Measurements from ENCODE around the gene SMARCC2.

Gene SMARCC2

DNA sequence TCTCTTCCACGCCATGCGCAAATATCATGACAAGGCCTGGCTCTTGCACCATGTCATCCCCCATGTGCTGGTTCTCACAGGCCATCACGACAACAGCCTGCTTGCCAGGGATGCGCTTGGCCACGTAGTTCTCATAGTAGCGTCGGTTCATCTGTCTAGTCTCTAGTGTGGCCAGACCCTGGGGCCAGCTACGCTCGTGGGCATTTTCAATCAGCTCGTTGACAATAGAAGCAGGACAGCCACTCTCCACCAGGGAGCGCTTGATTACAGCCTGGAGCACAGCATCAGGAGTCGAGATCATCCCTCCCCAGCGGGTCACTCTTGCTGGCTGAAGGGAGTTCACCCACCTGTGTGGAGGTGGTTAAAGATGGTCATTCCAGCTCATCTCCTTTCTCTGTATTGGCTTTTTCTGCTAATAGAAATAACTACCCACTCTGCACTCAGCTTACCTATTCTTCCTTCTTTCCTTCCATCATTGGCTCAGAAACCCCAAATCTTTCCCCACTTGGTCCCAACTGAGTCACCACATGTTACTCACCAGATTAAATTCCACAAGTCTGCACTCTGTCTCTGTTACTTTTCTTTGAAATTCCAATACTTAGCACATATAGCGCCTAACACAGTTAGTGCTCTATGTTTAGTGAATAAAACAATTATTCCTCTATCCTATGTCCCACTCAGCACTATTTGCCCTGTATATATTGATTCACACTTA lies 17.3 kb upstream of the SMARCC2 start:
- no peaks in the 10 kb centered on the region for H3K27me3 Mint-ChIP-seq (ENCODE audit: low read depth)
- H3K4me1 Mint-ChIP-seq, result no peaks in the 10 kb centered on the region
- H3K27ac Mint-ChIP-seq, result no peak overlapping the region
- no peak overlapping the region for H3K4me3 Mint-ChIP-seq
- peaks cover 61% of the 10 kb centered on the region for H3K36me3 Mint-ChIP-seq (ENCODE audit: low read depth)
- no peaks in the 10 kb centered on the region for H3K9me3 Mint-ChIP-seq
- peak; percentile 35 to 61 (median 46) for TF ChIP-seq CTCF (IDR thresholded peaks at IDR 0.05; ENCODE audit: unreplicated experiment in 3 of 3)

DNA sequence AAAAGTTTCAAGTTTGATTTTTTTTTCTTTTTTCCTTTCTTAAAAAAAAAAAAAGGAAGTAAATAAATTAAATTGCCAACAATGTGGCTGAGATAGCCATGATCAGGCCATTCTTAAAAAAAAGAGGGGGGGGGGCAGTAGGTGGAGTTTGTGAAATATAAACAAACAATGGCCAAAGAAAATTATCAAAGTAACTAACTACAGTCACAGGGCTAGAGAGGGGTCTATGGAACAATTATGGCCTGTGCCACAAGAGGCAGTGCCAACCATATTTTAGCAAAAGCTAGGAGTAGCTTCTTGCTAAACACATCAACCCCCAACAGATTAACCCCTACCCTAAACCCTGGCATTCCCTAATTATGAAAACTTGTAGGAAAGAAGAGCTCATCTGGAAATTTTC lies 16.2 kb upstream of the SMARCC2 start:
- peaks cover 53% of the 10 kb centered on the region for H3K36me3 Mint-ChIP-seq (ENCODE audit: low read depth)
- no peaks in the 10 kb centered on the region for H3K4me1 Mint-ChIP-seq
- no peaks in the 10 kb centered on the region for H3K9me3 Mint-ChIP-seq
- no peak overlapping the region for H3K27ac Mint-ChIP-seq
- TF ChIP-seq CTCF (IDR thresholded peaks at IDR 0.05; ENCODE audit: unreplicated experiment in 3 of 3), result no peak
- no peaks in the 10 kb centered on the region for H3K27me3 Mint-ChIP-seq (ENCODE audit: low read depth)
- no peak overlapping the region for H3K4me3 Mint-ChIP-seq

GRCh38 chr12:56204275-56204674 lies 15.0 kb upstream of the SMARCC2 start:
- TF ChIP-seq CTCF (IDR thresholded peaks at IDR 0.05; ENCODE audit: unreplicated experiment in 3 of 3), result no peak
- H3K4me1 Mint-ChIP-seq, result no peaks in the 10 kb centered on the region

DNA sequence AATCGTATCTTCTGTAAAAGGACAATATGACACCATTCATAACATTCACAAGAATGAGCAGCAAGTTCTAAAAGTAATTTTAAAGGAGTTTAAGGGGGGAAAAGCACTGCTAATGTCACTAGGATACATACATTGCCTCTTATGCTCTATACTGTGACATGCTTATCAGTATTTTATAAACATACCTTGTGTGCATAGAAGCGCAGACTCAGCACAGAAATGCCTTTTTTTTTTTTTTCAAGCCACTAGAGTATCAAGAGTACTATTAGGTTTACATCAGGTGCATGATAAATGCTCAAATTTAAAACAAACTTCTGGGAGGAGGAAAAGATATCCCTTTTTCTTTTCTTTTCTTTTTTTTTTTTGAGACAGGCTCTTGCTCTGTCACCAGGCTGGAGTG lies 13.6 kb upstream of the SMARCC2 start:
- H3K36me3 Mint-ChIP-seq (ENCODE audit: low read depth), result peaks cover 35% of the 10 kb centered on the region
- H3K27me3 Mint-ChIP-seq (ENCODE audit: low read depth), result no peaks in the 10 kb centered on the region
- no peaks in the 10 kb centered on the region for H3K9me3 Mint-ChIP-seq
- H3K27ac Mint-ChIP-seq, result peak overlapping the region in 1 of 3 experiments; percentile 50
- no peak overlapping the region for H3K4me3 Mint-ChIP-seq
- no peaks in the 10 kb centered on the region for H3K4me1 Mint-ChIP-seq
- no peak for TF ChIP-seq CTCF (IDR thresholded peaks at IDR 0.05; ENCODE audit: unreplicated experiment in 3 of 3)

More at GRCh38 chr12:56204275-56204674, 15.0 kb upstream of the SMARCC2 start:
- Mint-ChIP-seq H3K4me3 (no peak overlapping the region), H3K9me3 (no peaks in the 10 kb centered on the region), H3K27ac (no peak overlapping the region), H3K27me3 (ENCODE audit: low read depth) (no peaks in the 10 kb centered on the region), H3K36me3 (ENCODE audit: low read depth) (peaks cover 44% of the 10 kb centered on the region)

DNA sequence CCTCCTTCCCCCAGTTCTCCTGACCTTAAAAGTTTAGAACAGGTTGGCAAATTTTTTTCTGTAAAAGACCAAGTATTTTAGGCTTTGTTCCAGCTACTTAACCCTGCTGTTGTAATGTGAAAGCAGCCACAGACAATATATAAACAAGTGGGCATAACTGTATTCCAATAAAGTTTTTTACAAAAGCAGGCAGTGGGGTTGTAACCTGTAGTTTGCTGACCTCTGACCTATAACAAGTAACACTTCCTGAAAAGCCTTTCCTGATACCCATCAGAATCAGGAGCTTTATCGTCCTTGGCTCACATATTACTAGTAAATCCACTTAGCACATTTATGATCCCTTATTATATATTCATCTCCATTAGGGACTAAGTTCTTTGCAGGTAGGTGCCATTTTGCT lies 13.1 kb upstream of the SMARCC2 start:
- peak overlapping the region in 1 of 3 experiments; percentile 50 for H3K27ac Mint-ChIP-seq
- H3K4me3 Mint-ChIP-seq, result no peak overlapping the region
- no peaks in the 10 kb centered on the region for H3K9me3 Mint-ChIP-seq
- peaks cover 30% of the 10 kb centered on the region for H3K36me3 Mint-ChIP-seq (ENCODE audit: low read depth)
- H3K4me1 Mint-ChIP-seq, result no peaks in the 10 kb centered on the region
- H3K27me3 Mint-ChIP-seq (ENCODE audit: low read depth), result no peaks in the 10 kb centered on the region
- no peak for TF ChIP-seq CTCF (IDR thresholded peaks at IDR 0.05; ENCODE audit: unreplicated experiment in 3 of 3)

DNA sequence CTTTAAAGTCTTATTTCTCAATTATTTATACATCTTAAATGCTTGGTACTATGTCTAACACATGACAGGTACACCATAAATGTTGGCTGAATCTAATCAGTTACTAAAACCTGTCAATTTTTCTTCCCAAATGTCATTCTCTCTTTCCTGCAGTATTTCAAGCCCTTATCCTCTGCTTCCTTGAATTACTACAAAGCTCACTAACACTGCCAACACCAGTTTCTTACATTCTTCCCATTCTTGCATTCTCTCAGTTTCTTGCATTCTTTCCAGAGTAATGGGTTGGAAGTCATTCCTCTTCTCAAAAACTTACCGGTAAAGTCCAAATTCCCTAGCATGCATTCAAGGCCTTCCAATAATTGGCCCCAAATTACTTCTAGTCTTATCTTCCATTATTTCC lies 9.6 kb upstream of the SMARCC2 start:
- no peaks in the 10 kb centered on the region for H3K9me3 Mint-ChIP-seq
- TF ChIP-seq CTCF (IDR thresholded peaks at IDR 0.05; ENCODE audit: unreplicated experiment in 3 of 3), result no peak
- no peaks in the 10 kb centered on the region for H3K27me3 Mint-ChIP-seq (ENCODE audit: low read depth)
- no peak overlapping the region for H3K27ac Mint-ChIP-seq
- no peaks in the 10 kb centered on the region for H3K4me1 Mint-ChIP-seq
- H3K4me3 Mint-ChIP-seq, result no peak overlapping the region
- no peaks in the 10 kb centered on the region for H3K36me3 Mint-ChIP-seq (ENCODE audit: low read depth)
